OCI-LY7 (cell line): ENCODE results near the gene PLCL2.

Experiments
- EZH2phosphoT487 ChIP-seq: fragments of 200-600 bp; sonication (generic); IDR thresholded peaks from 2 replicates; pipeline ENCODE4 v1.6.1; 2018; ENCODE audit warnings: low read depth, borderline replicate concordance, mild to moderate bottlenecking, mixed run types, antibody characterized with exemption, low read length, moderate library complexity, mixed read lengths
- TF ChIP-seq, protein P1 (sequence below): fragments of 200-600 bp; sonication (generic); conservative IDR thresholded peaks from 2 replicates; pipeline ENCODE4 v1.5.1; 2014; ENCODE audit warnings: mild to moderate bottlenecking, antibody characterized with exemption, low read length, moderate library complexity, mixed read lengths

DNA sequence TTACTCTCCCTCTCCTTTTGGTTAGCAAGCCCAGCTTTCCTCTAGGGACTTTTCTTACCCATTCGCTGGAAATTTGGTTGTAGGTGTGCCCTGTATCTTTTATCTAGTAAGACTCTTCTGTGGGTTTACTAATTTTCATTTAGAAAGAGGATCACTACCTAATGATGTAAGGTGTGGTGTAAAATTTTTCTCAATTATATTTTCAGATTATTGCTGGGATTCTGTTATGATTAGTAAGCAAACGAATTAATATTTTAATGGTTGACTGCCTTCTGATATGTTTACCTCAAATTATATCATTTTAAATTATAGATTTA is 28.5 kb downstream of the PLCL2 start:
- no peak for TF ChIP-seq EZH2phosphoT487
- TF ChIP-seq, protein P1, sequence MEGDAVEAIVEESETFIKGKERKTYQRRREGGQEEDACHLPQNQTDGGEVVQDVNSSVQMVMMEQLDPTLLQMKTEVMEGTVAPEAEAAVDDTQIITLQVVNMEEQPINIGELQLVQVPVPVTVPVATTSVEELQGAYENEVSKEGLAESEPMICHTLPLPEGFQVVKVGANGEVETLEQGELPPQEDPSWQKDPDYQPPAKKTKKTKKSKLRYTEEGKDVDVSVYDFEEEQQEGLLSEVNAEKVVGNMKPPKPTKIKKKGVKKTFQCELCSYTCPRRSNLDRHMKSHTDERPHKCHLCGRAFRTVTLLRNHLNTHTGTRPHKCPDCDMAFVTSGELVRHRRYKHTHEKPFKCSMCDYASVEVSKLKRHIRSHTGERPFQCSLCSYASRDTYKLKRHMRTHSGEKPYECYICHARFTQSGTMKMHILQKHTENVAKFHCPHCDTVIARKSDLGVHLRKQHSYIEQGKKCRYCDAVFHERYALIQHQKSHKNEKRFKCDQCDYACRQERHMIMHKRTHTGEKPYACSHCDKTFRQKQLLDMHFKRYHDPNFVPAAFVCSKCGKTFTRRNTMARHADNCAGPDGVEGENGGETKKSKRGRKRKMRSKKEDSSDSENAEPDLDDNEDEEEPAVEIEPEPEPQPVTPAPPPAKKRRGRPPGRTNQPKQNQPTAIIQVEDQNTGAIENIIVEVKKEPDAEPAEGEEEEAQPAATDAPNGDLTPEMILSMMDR: no peak
